Subcutaneous adipose tissue (tissue), 4 donors: ENCODE data around the gene ARHGAP21. TPM values are rescaled to one million over a fixed set of nuclear protein-coding genes. Genes with fewer than 3 reads are reported as not detected.

Source experiments
- CTCF ChIP-seq: fragments of 450-650 bp; IDR thresholded peaks from one replicate; pipeline ENCODE4 v1.5.1; 2016; ENCODE audit warnings: low read depth, mild to moderate bottlenecking, control low read depth, antibody characterized with exemption, moderate library complexity
- total RNA-seq, 4 donors: library from RNA; depleted of rRNA; stranded (reverse); fragments of >200 nt; gene quantifications; one replicate each; pipeline ENCODE4 v1.1.0, GENCODE V29; 2016

ARHGAP21 gene
- total RNA-seq, 4 donors from 2014 or later, result 117 to 235 (median 161) TPM

GRCh38 chr10:24616536-24616935 lies 107.2 kb downstream of the ARHGAP21 start:
- no peak for TF ChIP-seq CTCF

GRCh38 chr10:24606021-24606420 lies 117.7 kb downstream of the ARHGAP21 start:
- TF ChIP-seq CTCF, result no peak

- no peak for TF ChIP-seq CTCF
These were observed 118.5 kb downstream of the ARHGAP21 start for GRCh38 chr10:24605141-24605540.

GRCh38 chr10:24603333-24603732 lies 120.4 kb downstream of the ARHGAP21 start:
- TF ChIP-seq CTCF, result no peak

- no peak for TF ChIP-seq CTCF
These were observed 125.7 kb downstream of the ARHGAP21 start for GRCh38 chr10:24597961-24598360.

GRCh38 chr10:24597426-24597825 lies 126.3 kb downstream of the ARHGAP21 start:
- TF ChIP-seq CTCF, result no peak

GRCh38 chr10:24596217-24596930 lies 127.3 kb downstream of the ARHGAP21 start:
- TF ChIP-seq CTCF, result no peak
